ENCODE measurements around the gene RPRD1A.
"Not testable (repeated sequence)": the region's sequence is repeated elsewhere in the genome, so short reads cannot be mapped to it uniquely, and the experiment has no call there.

Gene RPRD1A

DNA sequence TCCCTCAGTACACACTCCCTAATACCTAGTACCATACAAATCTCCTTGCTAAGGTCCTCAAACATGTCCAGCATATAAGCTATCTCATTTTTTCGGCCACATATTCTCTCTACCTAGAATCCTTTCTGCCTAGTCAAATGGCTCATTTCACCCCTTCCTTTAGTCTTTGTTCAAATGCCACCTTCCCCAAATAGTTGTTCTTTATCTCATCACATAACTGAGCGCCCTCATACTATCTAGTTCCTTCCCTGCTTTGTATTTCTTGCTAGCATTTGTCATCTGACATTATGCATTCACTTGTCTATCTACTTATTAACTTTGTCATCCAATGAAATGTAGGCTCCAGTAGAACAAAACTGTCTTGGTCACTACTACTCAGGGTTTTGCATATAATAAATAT is 35.5 kb downstream of the RPRD1A start:
- TF ChIP-seq CTCF (conservative IDR thresholded peaks at IDR 0.05; ENCODE audit: low read depth, low read length): no peak
- DNase-seq (ENCODE audit: low read depth): no peak
- H3K4me3 ChIP-seq (ENCODE audit: low read depth, low read length): no peak overlapping the region

DNA sequence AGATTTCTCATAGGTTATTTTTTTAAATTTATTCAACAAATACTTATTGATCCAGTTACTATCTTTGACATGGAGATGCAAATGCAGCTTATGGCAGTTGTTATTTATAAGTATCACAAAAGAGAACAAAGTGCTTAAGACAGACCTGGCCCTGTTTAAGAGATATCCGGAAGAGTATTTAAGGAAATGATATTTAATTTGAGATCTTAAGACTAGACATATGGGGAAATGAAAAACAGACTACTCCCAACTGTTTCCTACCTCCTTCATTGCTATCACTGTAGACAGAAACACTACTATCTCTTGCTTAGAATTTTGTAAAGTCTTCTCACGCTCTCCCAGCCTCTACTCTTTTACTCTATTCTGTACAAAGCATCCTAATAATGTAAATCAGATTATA is 36.0 kb downstream of the RPRD1A start:
- H3K4me3 ChIP-seq (ENCODE audit: low read depth, low read length): no peak overlapping the region
- no peak for DNase-seq (ENCODE audit: low read depth)
- no peak for TF ChIP-seq CTCF (conservative IDR thresholded peaks at IDR 0.05; ENCODE audit: low read depth, low read length)

GRCh38 chr18:36028859-36029258 is 38.5 kb downstream of the RPRD1A start:
- no peak overlapping the region for H3K4me3 ChIP-seq (ENCODE audit: low read depth, low read length)
- peak; percentile 11 for DNase-seq (ENCODE audit: low read depth)
- TF ChIP-seq CTCF (conservative IDR thresholded peaks at IDR 0.05; ENCODE audit: low read depth, low read length): no peak

GRCh38 chr18:36025025-36025424 is 42.3 kb downstream of the RPRD1A start:
- TF ChIP-seq CTCF (conservative IDR thresholded peaks at IDR 0.05; ENCODE audit: low read depth, low read length): no peak
- H3K4me3 ChIP-seq (ENCODE audit: low read depth, low read length): no peak overlapping the region
- DNase-seq (ENCODE audit: low read depth): peak; percentile 9

GRCh38 chr18:36024241-36024640 is 43.1 kb downstream of the RPRD1A start:
- DNase-seq (ENCODE audit: low read depth); H3K4me3 ChIP-seq (ENCODE audit: low read depth, low read length): not testable (repeated sequence)

DNA sequence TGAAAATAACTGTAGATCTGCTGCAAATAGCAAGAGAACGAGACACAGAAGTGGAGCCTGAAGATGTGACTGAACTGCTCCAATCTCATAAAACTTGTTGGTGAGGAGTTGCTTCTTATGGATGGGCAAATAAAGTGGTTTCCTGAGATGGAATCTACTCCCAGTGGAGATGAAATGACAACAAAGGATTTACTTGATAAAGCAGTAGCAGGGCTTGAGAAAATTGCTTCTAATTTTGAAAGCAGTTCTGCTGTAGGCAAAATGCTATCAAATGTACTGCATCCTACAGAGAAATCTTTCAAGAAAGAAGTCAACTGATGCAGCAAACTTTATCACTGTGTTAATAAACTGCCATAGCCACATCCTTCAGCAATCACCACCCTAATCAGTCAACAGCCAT is 44.0 kb downstream of the RPRD1A start:
- no peak for DNase-seq (ENCODE audit: low read depth)
- no peak for TF ChIP-seq CTCF (conservative IDR thresholded peaks at IDR 0.05; ENCODE audit: low read depth, low read length)
- no peak overlapping the region for H3K4me3 ChIP-seq (ENCODE audit: low read depth, low read length)

DNA sequence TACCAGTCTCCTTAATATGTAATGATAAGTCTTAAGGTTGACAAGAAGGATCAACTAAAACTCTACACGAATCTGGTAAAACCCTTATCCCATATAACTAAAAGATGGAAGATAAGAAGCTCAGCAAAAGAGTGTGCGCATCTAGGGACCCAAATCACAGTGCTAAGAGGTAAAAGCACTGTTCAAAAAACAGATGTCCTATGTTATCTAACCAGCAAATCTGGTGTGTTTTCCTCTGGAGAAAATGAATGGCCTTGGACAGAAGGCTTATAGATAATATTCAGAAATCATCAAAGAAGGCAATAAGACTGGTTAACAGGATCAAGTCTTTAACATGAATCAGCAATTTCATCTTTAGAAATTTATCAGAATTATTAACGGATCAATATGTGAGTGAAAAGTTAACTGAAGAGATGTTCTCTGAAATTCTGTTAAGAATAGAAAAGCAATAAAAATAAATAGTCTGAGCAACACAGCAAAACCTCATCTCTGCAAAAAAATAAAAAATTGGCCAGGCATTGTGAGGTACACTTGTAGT is 47.1 kb downstream of the RPRD1A start:
- no peak for TF ChIP-seq CTCF (conservative IDR thresholded peaks at IDR 0.05; ENCODE audit: low read depth, low read length)
- H3K4me3 ChIP-seq (ENCODE audit: low read depth, low read length): no peak overlapping the region
- DNase-seq (ENCODE audit: low read depth): no peak

DNA sequence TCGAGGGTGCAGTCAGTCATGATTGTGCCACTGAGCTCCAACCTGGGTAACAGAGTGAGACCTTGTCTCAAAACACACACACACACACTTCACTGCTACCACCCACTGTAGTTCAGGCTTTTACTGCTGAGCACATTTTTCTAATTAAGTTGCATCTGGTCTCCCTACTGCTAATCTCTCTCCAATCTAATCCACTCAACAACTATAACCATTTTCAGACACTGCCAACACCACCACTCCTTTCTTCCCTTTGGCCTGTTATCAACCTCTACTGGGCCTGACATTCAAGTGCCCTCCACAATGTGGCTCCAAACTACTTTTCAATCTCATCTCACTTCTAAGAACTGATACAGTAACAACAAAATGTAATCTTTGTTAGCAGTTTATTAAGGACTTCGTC is 50.1 kb downstream of the RPRD1A start:
- no peak for TF ChIP-seq CTCF (conservative IDR thresholded peaks at IDR 0.05; ENCODE audit: low read depth, low read length)
- no peak for DNase-seq (ENCODE audit: low read depth)
- H3K4me3 ChIP-seq (ENCODE audit: low read depth, low read length): no peak overlapping the region

Data from choroid plexus epithelial cell (primary cell).